Duodenal mucosa (tissue), 2 donors: Measurements from ENCODE around the gene UHRF1.

Experiments used
- H3K27ac ChIP-seq: one replicate; pipeline ENCODE4 v1.7.0; 2013; ENCODE audit warnings: low read depth, low read length
- H3K27me3 ChIP-seq, 2 donors: one replicate each; pipeline ENCODE4 v1.7.0; 2013; ENCODE audit warnings: low read length in 2 of 2, control low read depth in 1 of 2; ENCODE audit not compliant: insufficient read depth in 2 of 2, control insufficient read depth in 1 of 2
- H3K36me3 ChIP-seq, 2 donors: one replicate each; pipeline ENCODE4 v1.7.0; 2013; ENCODE audit warnings: low read length in 2 of 2, control low read depth in 1 of 2; ENCODE audit not compliant: insufficient read depth in 2 of 2, control insufficient read depth in 1 of 2
- H3K4me1 ChIP-seq, 2 donors: one replicate each; pipeline ENCODE4 v1.7.0; 2013; ENCODE audit warnings: low read length in 2 of 2, control low read depth in 1 of 2; ENCODE audit not compliant: insufficient read depth in 2 of 2, control insufficient read depth in 1 of 2
- H3K4me3 ChIP-seq, 2 donors: one replicate each; pipeline ENCODE4 v1.7.0; 2013; ENCODE audit warnings: low read length in 2 of 2, low read depth in 1 of 2
- H3K9ac ChIP-seq, 2 donors: one replicate each; pipeline ENCODE4 v1.7.0; 2013; ENCODE audit warnings: low read length in 2 of 2, low read depth in 1 of 2
- H3K9me3 ChIP-seq, 2 donors: one replicate each; pipeline ENCODE4 v1.7.0; 2013; ENCODE audit warnings: low read length in 2 of 2, control low read depth in 1 of 2; ENCODE audit not compliant: control insufficient read depth in 1 of 2

Gene UHRF1

GRCh38 chr19:4987256-4987655 is 78.0 kb downstream of the UHRF1 start:
- Histone ChIP-seq H3K9ac (no peak overlapping the region), H3K9me3 (no peaks in the 10 kb centered on the region), H3K36me3 (no peaks in the 10 kb centered on the region), H3K4me1 (peaks cover 0 to 3% of the 10 kb centered on the region in 2 donors), H3K4me3 (no peak overlapping the region), H3K27me3 (no peaks in the 10 kb centered on the region), H3K27ac (no peak overlapping the region)

GRCh38 chr19:4987692-4988370 is 78.5 kb downstream of the UHRF1 start:
- Histone ChIP-seq H3K27me3 (no peaks in the 10 kb centered on the region), H3K4me3 (no peak overlapping the region), H3K9me3 (no peaks in the 10 kb centered on the region), H3K9ac (no peak overlapping the region), H3K4me1 (peaks cover 0 to 3% of the 10 kb centered on the region in 2 donors), H3K36me3 (no peaks in the 10 kb centered on the region), H3K27ac (no peak overlapping the region)

- H3K27ac ChIP-seq, result no peak overlapping the region
- H3K4me1 ChIP-seq, result peaks cover 0 to 3% of the 10 kb centered on the region in 2 donors
- H3K9me3 ChIP-seq, result no peaks in the 10 kb centered on the region
- no peaks in the 10 kb centered on the region for H3K27me3 ChIP-seq
- no peaks in the 10 kb centered on the region for H3K36me3 ChIP-seq
- no peak overlapping the region for H3K9ac ChIP-seq
- H3K4me3 ChIP-seq, result no peak overlapping the region
These were observed 79.5 kb downstream of the UHRF1 start for GRCh38 chr19:4988770-4989251.

- Histone ChIP-seq H3K4me3 (no peak overlapping the region), H3K4me1 (peaks cover 0 to 3% of the 10 kb centered on the region in 2 donors), H3K27ac (no peak overlapping the region), H3K9me3 (no peaks in the 10 kb centered on the region), H3K36me3 (no peaks in the 10 kb centered on the region), H3K27me3 (no peaks in the 10 kb centered on the region), H3K9ac (no peak overlapping the region)
These were observed 81.0 kb downstream of the UHRF1 start for GRCh38 chr19:4990306-4990705.

- Histone ChIP-seq H3K4me1 (peaks cover 0 to 3% of the 10 kb centered on the region in 2 donors), H3K27ac (no peak overlapping the region), H3K9ac (no peak overlapping the region), H3K9me3 (no peaks in the 10 kb centered on the region), H3K4me3 (no peak overlapping the region), H3K27me3 (no peaks in the 10 kb centered on the region), H3K36me3 (no peaks in the 10 kb centered on the region)
These were observed 82.2 kb downstream of the UHRF1 start for GRCh38 chr19:4991538-4991937.

- Histone ChIP-seq H3K27ac (no peak overlapping the region), H3K4me3 (no peak overlapping the region), H3K36me3 (peaks cover 0 to under 1% of the 10 kb centered on the region in 2 donors), H3K27me3 (no peaks in the 10 kb centered on the region), H3K9me3 (no peaks in the 10 kb centered on the region), H3K9ac (no peak overlapping the region), H3K4me1 (peaks cover 0 to 3% of the 10 kb centered on the region in 2 donors)
These were observed 82.8 kb downstream of the UHRF1 start for GRCh38 chr19:4991996-4992698.

- no peak overlapping the region for H3K9ac ChIP-seq
- H3K36me3 ChIP-seq, result peaks cover 0 to 4% of the 10 kb centered on the region in 2 donors
- H3K4me3 ChIP-seq, result no peak overlapping the region
- no peak overlapping the region for H3K27ac ChIP-seq
- no peaks in the 10 kb centered on the region for H3K27me3 ChIP-seq
- no peaks in the 10 kb centered on the region for H3K9me3 ChIP-seq
- H3K4me1 ChIP-seq, result peaks cover 0 to under 1% of the 10 kb centered on the region in 2 donors
These were observed 84.4 kb downstream of the UHRF1 start for GRCh38 chr19:4993683-4994082.

- no peak overlapping the region for H3K4me3 ChIP-seq
- H3K4me1 ChIP-seq, result no peaks in the 10 kb centered on the region
- H3K9me3 ChIP-seq, result no peaks in the 10 kb centered on the region
- no peak overlapping the region for H3K27ac ChIP-seq
- no peaks in the 10 kb centered on the region for H3K27me3 ChIP-seq
- peaks cover 0 to 4% of the 10 kb centered on the region in 2 donors for H3K36me3 ChIP-seq
- H3K9ac ChIP-seq, result no peak overlapping the region
These were observed 87.4 kb downstream of the UHRF1 start for GRCh38 chr19:4996701-4997100.

- Histone ChIP-seq H3K4me1 (no peaks in the 10 kb centered on the region), H3K27me3 (no peaks in the 10 kb centered on the region), H3K27ac (no peak overlapping the region), H3K4me3 (no peak overlapping the region), H3K36me3 (peaks cover 0 to 4% of the 10 kb centered on the region in 2 donors), H3K9me3 (no peaks in the 10 kb centered on the region), H3K9ac (no peak overlapping the region)
These were observed 88.0 kb downstream of the UHRF1 start for GRCh38 chr19:4997297-4997696.

- no peak overlapping the region for H3K4me3 ChIP-seq
- no peaks in the 10 kb centered on the region for H3K27me3 ChIP-seq
- no peak overlapping the region for H3K9ac ChIP-seq
- H3K9me3 ChIP-seq, result no peaks in the 10 kb centered on the region
- H3K27ac ChIP-seq, result no peak overlapping the region
- no peaks in the 10 kb centered on the region for H3K4me1 ChIP-seq
- peaks cover 0 to 4% of the 10 kb centered on the region in 2 donors for H3K36me3 ChIP-seq
These were observed 90.9 kb downstream of the UHRF1 start for GRCh38 chr19:5000120-5000611.
